ENCODE results near the gene STS. TPM values are rescaled to one million over a fixed set of nuclear protein-coding genes. Genes with fewer than 3 reads are reported as not detected.

STS gene
- total RNA-seq, 1 donor from 2014 or later = 5.3 TPM

DNA sequence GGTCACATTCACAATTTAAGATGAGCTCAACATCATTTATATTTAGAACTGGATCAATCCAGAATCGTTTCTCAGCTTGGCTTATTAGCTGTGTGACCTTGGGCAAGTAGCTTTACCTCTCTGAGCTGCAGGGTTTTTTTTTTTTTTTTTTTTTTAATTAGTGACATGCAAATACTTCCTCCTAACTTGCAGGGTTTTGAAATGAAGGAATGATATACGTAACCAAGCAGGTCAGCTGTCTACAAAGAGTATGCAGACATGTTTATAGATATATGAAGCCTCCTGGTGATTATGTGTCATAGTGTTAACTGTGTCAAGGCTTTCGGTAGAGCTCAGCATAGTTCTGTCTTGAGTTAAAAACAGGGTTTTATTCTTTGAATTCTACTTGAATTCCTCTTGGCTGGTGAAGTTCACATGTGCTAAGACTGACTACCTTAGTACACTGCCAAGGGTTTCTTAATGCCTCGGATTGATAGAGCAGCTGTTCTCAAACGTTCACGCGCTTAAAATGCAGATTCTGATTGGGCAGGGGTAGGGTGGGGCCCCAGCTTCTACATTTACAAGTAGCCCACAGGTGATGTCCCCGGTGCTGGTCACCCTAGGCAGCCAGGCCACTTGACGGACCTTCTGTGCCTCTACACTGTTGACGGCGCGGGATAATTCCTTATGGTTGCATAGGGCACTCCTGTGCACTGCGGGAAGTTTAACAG is 654 bp upstream of the STS start:
- no peak for DNase-seq
- H3K36me3 ChIP-seq = no peaks in the 10 kb centered on the region
- TF ChIP-seq, protein P1, sequence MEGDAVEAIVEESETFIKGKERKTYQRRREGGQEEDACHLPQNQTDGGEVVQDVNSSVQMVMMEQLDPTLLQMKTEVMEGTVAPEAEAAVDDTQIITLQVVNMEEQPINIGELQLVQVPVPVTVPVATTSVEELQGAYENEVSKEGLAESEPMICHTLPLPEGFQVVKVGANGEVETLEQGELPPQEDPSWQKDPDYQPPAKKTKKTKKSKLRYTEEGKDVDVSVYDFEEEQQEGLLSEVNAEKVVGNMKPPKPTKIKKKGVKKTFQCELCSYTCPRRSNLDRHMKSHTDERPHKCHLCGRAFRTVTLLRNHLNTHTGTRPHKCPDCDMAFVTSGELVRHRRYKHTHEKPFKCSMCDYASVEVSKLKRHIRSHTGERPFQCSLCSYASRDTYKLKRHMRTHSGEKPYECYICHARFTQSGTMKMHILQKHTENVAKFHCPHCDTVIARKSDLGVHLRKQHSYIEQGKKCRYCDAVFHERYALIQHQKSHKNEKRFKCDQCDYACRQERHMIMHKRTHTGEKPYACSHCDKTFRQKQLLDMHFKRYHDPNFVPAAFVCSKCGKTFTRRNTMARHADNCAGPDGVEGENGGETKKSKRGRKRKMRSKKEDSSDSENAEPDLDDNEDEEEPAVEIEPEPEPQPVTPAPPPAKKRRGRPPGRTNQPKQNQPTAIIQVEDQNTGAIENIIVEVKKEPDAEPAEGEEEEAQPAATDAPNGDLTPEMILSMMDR (IDR thresholded peaks at IDR 0.05; ENCODE audit: borderline replicate concordance) = no peak
- H3K4me3 ChIP-seq = peak overlapping the region; percentile 82
- peak overlapping the region; percentile 94 for H3K27ac ChIP-seq (replicated peaks)
- H3K4me1 ChIP-seq = peaks cover 8% of the 10 kb centered on the region
- H3K27me3 ChIP-seq (ENCODE audit: low read depth) = no peaks in the 10 kb centered on the region
- intact Hi-C loops (cut with micrococcal nuclease) = no loop called here
- no peaks in the 10 kb centered on the region for H3K9me3 ChIP-seq (replicated peaks)

DNA sequence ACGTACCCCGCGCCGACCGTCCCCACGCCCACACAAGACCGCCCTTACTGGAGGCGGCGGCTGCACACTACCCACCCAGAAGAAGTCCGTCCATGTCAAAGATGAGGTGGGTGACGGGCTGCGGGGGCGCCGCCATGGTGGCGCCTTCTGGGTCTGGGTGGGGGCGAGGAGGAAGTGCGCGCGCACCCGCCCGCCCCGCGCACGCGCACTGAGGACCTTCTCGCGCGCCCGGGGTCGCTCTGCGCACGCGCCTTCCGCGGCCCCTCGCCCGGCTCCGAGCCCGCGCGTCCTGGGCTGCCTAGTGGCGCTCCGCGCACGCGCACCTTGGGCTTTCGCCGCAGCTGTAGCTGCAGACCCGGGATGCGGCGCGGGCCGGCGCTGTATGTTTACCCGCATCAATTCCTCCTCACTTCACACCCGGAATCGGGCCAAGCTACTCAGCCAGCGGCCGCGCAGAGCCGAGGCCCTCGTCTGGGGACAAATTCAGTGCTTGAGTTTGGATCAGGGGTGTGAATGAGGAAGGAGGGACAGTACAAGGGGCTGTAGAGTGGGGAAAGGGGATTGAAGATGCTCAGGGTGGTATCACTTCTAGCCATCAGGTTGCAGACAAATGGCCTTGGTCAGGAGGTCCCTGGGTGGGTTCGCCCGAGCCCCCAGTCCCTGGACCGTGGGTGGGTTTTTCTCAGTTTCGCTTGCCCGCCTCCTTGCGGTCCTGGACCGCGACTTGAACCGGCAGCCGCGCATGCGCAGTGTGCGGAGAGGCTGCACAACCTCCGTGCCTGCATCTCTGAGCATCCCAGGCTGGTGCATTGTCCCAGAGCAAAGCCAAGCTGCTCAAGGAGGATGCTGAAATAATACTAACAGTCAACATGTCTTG is 704 bp downstream of the STS start, which contains the start of gene PUDP:
TSS of gene PUDP (minus strand) at position 176 of the 877 bp plus-strand sequence. CDS start at position 136, 40 bp downstream.
- Histone ChIP-seq H3K36me3 (no peaks in the 10 kb centered on the region), H3K4me1 (peaks cover 8% of the 10 kb centered on the region), H3K9me3 (replicated peaks) (no peaks in the 10 kb centered on the region), H3K27me3 (ENCODE audit: low read depth) (no peaks in the 10 kb centered on the region), H3K27ac (replicated peaks) (peak within 1 kb of the TSS; percentile 94), H3K4me3 (peak within 1 kb of the TSS; percentile 82)
- intact Hi-C loops (cut with micrococcal nuclease) = no loop called here
- TF ChIP-seq, protein P1 (IDR thresholded peaks at IDR 0.05; ENCODE audit: borderline replicate concordance) = peak; percentile 39
- DNase-seq = peak; percentile 82

DNA sequence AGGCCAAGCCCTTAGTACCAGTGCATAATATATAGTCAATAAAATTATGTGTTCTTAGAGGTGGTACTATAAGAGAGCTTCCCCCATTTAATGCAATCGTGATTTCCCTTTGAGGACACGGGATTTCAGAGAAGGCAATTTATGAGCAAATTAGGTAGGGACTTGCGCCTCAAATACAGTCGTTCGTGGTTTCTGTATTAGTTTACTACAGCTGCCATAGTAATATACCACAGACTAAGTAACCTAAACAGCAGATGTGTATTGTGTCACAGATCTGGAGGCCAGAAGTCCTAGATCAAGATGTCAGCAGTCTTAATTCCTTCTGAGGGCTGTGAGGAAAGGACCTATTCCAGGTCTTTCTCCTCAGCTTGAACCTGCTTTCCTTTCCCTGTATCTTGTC is 1.9 kb downstream of the STS start:
- no peak overlapping the region for H3K4me3 ChIP-seq
- no peak overlapping the region for H3K27ac ChIP-seq (replicated peaks)
- TF ChIP-seq, protein P1 (IDR thresholded peaks at IDR 0.05; ENCODE audit: borderline replicate concordance) = no peak
- no peaks in the 10 kb centered on the region for H3K36me3 ChIP-seq
- intact Hi-C loops (cut with micrococcal nuclease) = no loop called here
- peaks cover 8% of the 10 kb centered on the region for H3K4me1 ChIP-seq
- no peaks in the 10 kb centered on the region for H3K9me3 ChIP-seq (replicated peaks)
- no peak for DNase-seq
- H3K27me3 ChIP-seq (ENCODE audit: low read depth) = no peaks in the 10 kb centered on the region

DNA sequence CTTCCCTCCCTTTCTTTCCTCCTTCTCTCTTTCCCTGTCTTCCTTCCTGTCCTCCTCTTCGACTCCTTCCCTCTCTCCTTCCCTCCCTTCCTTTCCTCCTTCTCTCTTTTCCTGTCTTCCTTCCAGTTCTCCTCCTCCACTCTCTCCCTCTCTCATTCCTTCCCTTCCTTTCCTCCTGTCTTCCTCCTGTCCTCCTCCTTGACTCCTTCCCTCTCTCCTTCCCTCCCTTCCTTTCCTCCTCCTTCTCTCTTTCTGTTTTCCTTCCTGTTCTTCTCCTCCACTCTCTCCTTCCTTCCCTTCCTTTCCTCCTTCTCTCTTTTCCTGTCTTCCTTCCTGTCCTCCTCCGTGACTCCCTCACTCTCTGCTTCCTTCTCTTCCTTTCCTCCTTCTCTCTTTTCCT is 5.7 kb downstream of the STS start:
- Histone ChIP-seq H3K27me3 (ENCODE audit: low read depth) (no peaks in the 10 kb centered on the region), H3K4me1 (no peaks in the 10 kb centered on the region), H3K27ac (replicated peaks) (no peak overlapping the region), H3K4me3 (no peak overlapping the region), H3K36me3 (no peaks in the 10 kb centered on the region), H3K9me3 (replicated peaks) (no peaks in the 10 kb centered on the region)
- no peak for DNase-seq
- TF ChIP-seq, protein P1 (IDR thresholded peaks at IDR 0.05; ENCODE audit: borderline replicate concordance) = no peak
- intact Hi-C loops (cut with micrococcal nuclease) = no loop called here

DNA sequence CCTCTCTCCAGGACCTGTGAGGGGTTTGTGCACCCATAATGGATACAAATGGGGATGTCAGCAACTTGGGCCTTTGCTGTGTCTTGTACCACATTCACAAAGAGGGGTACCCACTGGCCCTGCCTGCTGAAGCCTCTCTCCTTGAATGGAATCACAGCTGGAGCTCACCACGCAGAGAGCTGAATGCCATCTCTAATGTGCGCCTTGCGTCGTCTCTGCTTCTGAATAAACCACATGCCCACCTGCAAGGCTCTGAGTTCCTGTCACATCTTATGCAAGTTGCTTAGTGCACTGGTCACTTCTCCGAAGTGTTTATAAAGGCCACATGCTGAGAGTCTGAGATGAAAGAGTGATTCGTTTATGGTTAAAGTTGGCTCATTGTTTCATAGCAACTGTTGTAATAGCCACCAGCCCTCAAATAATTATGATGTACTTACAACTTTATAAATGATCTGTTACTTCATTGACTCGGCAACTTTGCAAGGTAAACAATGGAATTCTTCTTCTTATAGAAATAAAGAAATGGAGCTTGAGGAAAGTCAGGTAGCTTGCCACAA is 6.6 kb downstream of the STS start:
- TF ChIP-seq, protein P1 (IDR thresholded peaks at IDR 0.05; ENCODE audit: borderline replicate concordance) = no peak
- Histone ChIP-seq H3K9me3 (replicated peaks) (no peaks in the 10 kb centered on the region), H3K27ac (replicated peaks) (no peak overlapping the region), H3K4me3 (no peak overlapping the region), H3K27me3 (ENCODE audit: low read depth) (no peaks in the 10 kb centered on the region), H3K36me3 (no peaks in the 10 kb centered on the region), H3K4me1 (no peaks in the 10 kb centered on the region)
- DNase-seq = no peak
- intact Hi-C loops (cut with micrococcal nuclease) = no loop called here

Data from left ventricle myocardium inferior (tissue), 1 donor.